Measurements from ENCODE around the gene ZNF568. TPM values are rescaled to one million over a fixed set of nuclear protein-coding genes. Genes with fewer than 3 reads are reported as not detected.

The ZNF568 gene
- total RNA-seq (10 to 100 TPM in 2 of 5 experiments, 1 to 10 TPM in 3; 8.2 to 18.0 (median 9.3) TPM), polyA plus RNA-seq (10 to 100 TPM in 1 of 2 donors, 1 to 10 TPM in 1; 9.5 to 15.1 TPM), total RNA-seq (14.5 reads per million, percentile 43 among the genes with 10 or more reads in this experiment)

DNA sequence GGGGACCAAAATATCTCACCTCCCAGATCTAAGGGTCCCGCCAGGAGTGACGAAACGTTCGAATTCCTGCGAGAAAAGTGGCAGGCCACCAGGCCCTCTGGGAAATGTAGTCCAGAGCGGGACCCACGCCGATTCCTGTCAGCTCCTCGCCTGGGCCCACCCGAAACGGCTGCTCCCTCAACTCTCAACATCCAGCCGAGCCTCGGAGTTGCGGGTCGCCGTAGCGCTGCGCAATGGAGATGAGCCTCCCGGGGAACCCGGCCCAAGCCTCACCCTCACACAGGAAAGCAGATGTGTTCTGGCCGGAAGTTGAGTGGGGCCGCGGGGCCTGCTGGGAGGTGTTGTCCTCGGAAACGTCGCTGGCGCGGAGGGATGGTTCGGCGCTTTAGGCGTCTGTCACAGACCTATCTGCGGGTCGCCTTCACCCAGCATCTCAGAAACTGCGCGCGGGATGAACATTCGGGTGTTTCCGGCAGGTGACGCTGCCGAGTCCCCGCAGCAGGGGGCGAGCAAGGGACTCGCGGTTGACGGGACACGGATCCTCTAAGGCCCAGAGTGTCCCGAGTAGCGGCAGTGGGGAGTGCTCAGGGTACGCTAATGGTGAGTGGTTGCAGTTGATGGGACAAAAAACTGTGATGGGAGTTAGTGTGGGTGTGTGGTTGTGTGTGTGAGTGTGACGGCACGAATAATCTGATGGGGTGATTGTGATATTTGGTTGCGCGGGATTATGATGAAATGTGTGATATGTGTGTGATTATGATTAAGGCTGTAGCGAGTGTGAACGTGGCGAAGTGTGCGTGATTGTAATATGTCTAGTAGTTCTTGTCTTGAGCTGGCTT is at the start of gene ZNF568, which contains the start of gene ZNF829:
TSS of gene ZNF568 (plus strand) at position 341 of the 839 bp plus-strand sequence. CDS start 6,439 bp downstream, outside the sequence.
TSS of gene ZNF829 (minus strand) at position 300 of the 839 bp plus-strand sequence. CDS start 1,124 bp downstream, outside the sequence.
- H3K4me3 Mint-ChIP-seq, result peak within 1 kb of the TSS; percentile 87 to 99 (median 95)
- H3K27ac Mint-ChIP-seq, result peak within 1 kb of the TSS; percentile 90 to 97 (median 94)
- ChIA-PET CTCF (no interaction called here), POLR2A (interaction anchor here (0.6 to 2.2 kb wide), 8 partner anchors 30 to 311 kb away, joined by 3 to 6 read pairs (median 4); partner anchors contain the start of genes ZNF382 and ZNF790)
- Histone ChIP-seq H3K27me3 (ENCODE audit: control insufficient read depth in 2 of 2, insufficient read depth in 2 of 2, low read length in 2 of 2) (no peaks in the 10 kb centered on the region), H3K9me3 (ENCODE audit: control insufficient read depth in 2 of 3, low read length in 3 of 3) (peaks cover 0 to 12% (median 0%) of the 10 kb centered on the region in 3 experiments), H3K4me3 (ENCODE audit: low read length) (peak within 1 kb of the TSS; percentile 95), H3K36me3 (ENCODE audit: control insufficient read depth in 2 of 3, insufficient read depth in 3 of 3, low read length in 3 of 3) (peaks cover 0 to 39% (median 7%) of the 10 kb centered on the region in 3 experiments), H3K27ac (ENCODE audit: low read depth, low read length) (peak within 1 kb of the TSS; percentile 94), H3K4me1 (ENCODE audit: control insufficient read depth in 2 of 2, insufficient read depth in 2 of 2, low read length in 2 of 2) (peaks cover 8 to 13% of the 10 kb centered on the region in 2 donors)
- peaks cover 22 to 77% (median 71%) of the 10 kb centered on the region in 5 donors for H3K36me3 Mint-ChIP-seq
- intact Hi-C loops (cut with micrococcal nuclease), result loop anchor here (1.0 to 10.0 kb wide), 27 partner anchors 57 to 863 kb away; partner anchors contain the start of genes ZNF345 (in 2 of the 2), ZNF382 (in 2 of the 2), ZNF461 (in 2 of the 2) and ZNF540 (in 2 of the 2)
- H3K4me1 Mint-ChIP-seq, result peaks cover 19 to 46% (median 29%) of the 10 kb centered on the region in 7 donors
- peak; percentile 97 for ATAC-seq
- peaks cover 0 to 81% (median 35%) of the 10 kb centered on the region in 11 donors for H3K9me3 Mint-ChIP-seq
- DNase-seq, result peak; percentile 78 to 96 (median 93)
- H3K27me3 Mint-ChIP-seq, result no peaks in the 10 kb centered on the region

GRCh38 chr19:36876993-36877938 is 38.9 kb upstream of the ZNF568 start:
- no peaks in the 10 kb centered on the region for H3K27me3 Mint-ChIP-seq
- H3K4me1 Mint-ChIP-seq, result peaks cover 0 to 4% (median 0%) of the 10 kb centered on the region in 7 donors
- intact Hi-C loops (cut with micrococcal nuclease), result no loop called here
- Histone ChIP-seq H3K4me3 (ENCODE audit: low read length) (peak overlapping the region; percentile 1), H3K27me3 (ENCODE audit: control insufficient read depth in 2 of 2, insufficient read depth in 2 of 2, low read length in 2 of 2) (no peaks in the 10 kb centered on the region), H3K9me3 (ENCODE audit: control insufficient read depth in 2 of 3, low read length in 3 of 3) (peaks cover 21 to 89% (median 29%) of the 10 kb centered on the region in 3 experiments), H3K4me1 (ENCODE audit: control insufficient read depth in 2 of 2, insufficient read depth in 2 of 2, low read length in 2 of 2) (no peaks in the 10 kb centered on the region), H3K27ac (ENCODE audit: low read depth, low read length) (no peak overlapping the region), H3K36me3 (ENCODE audit: control insufficient read depth in 2 of 3, insufficient read depth in 3 of 3, low read length in 3 of 3) (peaks cover 12 to 58% (median 14%) of the 10 kb centered on the region in 3 experiments)
- POLR2A ChIA-PET, result no interaction called here
- CTCF ChIA-PET, result no interaction called here
- ATAC-seq (no peak), DNase-seq (no peak)
- H3K4me3 Mint-ChIP-seq, result peak overlapping the region in 1 of 10 donors; percentile 13
- no peak overlapping the region for H3K27ac Mint-ChIP-seq
- peaks cover 41 to 70% (median 66%) of the 10 kb centered on the region in 5 donors for H3K36me3 Mint-ChIP-seq
- H3K9me3 Mint-ChIP-seq, result peaks cover 17 to 96% (median 67%) of the 10 kb centered on the region in 11 donors

GRCh38 chr19:36891768-36892357 is 24.3 kb upstream of the ZNF568 start:
- no peaks in the 10 kb centered on the region for H3K27me3 Mint-ChIP-seq
- H3K9me3 ChIP-seq (ENCODE audit: control insufficient read depth in 2 of 3, low read length in 3 of 3), result peaks cover 31 to 92% (median 70%) of the 10 kb centered on the region in 3 experiments
- H3K4me3 Mint-ChIP-seq, result no peak overlapping the region
- H3K4me1 ChIP-seq (ENCODE audit: control insufficient read depth in 2 of 2, insufficient read depth in 2 of 2, low read length in 2 of 2), result no peaks in the 10 kb centered on the region
- no peaks in the 10 kb centered on the region for H3K27me3 ChIP-seq (ENCODE audit: control insufficient read depth in 2 of 2, insufficient read depth in 2 of 2, low read length in 2 of 2)
- H3K9me3 Mint-ChIP-seq, result peaks cover 18 to 99% (median 75%) of the 10 kb centered on the region in 11 donors
- ChIA-PET CTCF (no interaction called here), POLR2A (no interaction called here)
- DNase-seq (no peak), ATAC-seq (no peak)
- H3K36me3 Mint-ChIP-seq, result peaks cover 41 to 79% (median 74%) of the 10 kb centered on the region in 5 donors
- no peak overlapping the region for H3K27ac Mint-ChIP-seq
- peaks cover 0 to 4% (median 0%) of the 10 kb centered on the region in 7 donors for H3K4me1 Mint-ChIP-seq
- peaks cover 15 to 56% (median 16%) of the 10 kb centered on the region in 3 experiments for H3K36me3 ChIP-seq (ENCODE audit: control insufficient read depth in 2 of 3, insufficient read depth in 3 of 3, low read length in 3 of 3)
- H3K27ac ChIP-seq (ENCODE audit: low read depth, low read length), result no peak overlapping the region
- intact Hi-C loops (cut with micrococcal nuclease), result no loop called here
- H3K4me3 ChIP-seq (ENCODE audit: low read length), result peak overlapping the region; percentile 15

- ChIA-PET CTCF (no interaction called here), POLR2A (no interaction called here)
- Mint-ChIP-seq H3K27ac (no peak overlapping the region), H3K36me3 (peaks cover 58 to 91% (median 85%) of the 10 kb centered on the region in 5 donors), H3K27me3 (no peaks in the 10 kb centered on the region), H3K9me3 (peaks cover 33 to 99% (median 79%) of the 10 kb centered on the region in 11 donors), H3K4me1 (peaks cover 0 to 4% (median 0%) of the 10 kb centered on the region in 7 donors), H3K4me3 (no peak overlapping the region)
- Histone ChIP-seq H3K27ac (ENCODE audit: low read depth, low read length) (no peak overlapping the region), H3K4me1 (ENCODE audit: control insufficient read depth in 2 of 2, insufficient read depth in 2 of 2, low read length in 2 of 2) (no peaks in the 10 kb centered on the region), H3K27me3 (ENCODE audit: control insufficient read depth in 2 of 2, insufficient read depth in 2 of 2, low read length in 2 of 2) (no peaks in the 10 kb centered on the region), H3K4me3 (ENCODE audit: low read length) (no peak overlapping the region), H3K36me3 (ENCODE audit: control insufficient read depth in 2 of 3, insufficient read depth in 3 of 3, low read length in 3 of 3) (peaks cover 15 to 79% (median 16%) of the 10 kb centered on the region in 3 experiments), H3K9me3 (ENCODE audit: control insufficient read depth in 2 of 3, low read length in 3 of 3) (peaks cover 27 to 89% (median 61%) of the 10 kb centered on the region in 3 experiments)
- ATAC-seq (no peak), DNase-seq (no peak)
- intact Hi-C loops (cut with micrococcal nuclease), result no loop called here
These were observed 21.2 kb upstream of the ZNF568 start for GRCh38 chr19:36894849-36895383.

DNA sequence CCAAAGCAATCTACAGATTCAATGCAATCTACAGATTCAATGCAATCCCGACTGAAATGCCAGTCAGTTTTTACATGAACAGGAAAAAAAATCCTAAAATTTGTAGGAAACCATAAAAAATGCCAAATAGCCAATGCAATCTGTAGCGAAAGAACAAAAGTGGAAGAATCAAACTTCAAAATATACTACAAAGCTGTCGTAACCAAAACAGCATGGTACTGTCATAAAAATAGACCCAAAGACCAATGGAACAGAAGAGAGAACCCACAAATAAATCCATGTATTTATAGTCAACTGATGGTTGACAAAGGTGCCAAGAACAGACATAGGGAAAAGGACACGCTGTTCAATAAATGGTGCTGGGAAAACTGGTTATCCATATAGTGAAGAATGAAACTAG is 17.7 kb upstream of the ZNF568 start:
- Histone ChIP-seq H3K4me1 (ENCODE audit: control insufficient read depth in 2 of 2, insufficient read depth in 2 of 2, low read length in 2 of 2) (no peaks in the 10 kb centered on the region), H3K27ac (ENCODE audit: low read depth, low read length) (no peak overlapping the region), H3K4me3 (ENCODE audit: low read length) (peak overlapping the region; percentile 11), H3K9me3 (ENCODE audit: control insufficient read depth in 2 of 3, low read length in 3 of 3) (peaks cover 6 to 79% (median 44%) of the 10 kb centered on the region in 3 experiments), H3K36me3 (ENCODE audit: control insufficient read depth in 2 of 3, insufficient read depth in 3 of 3, low read length in 3 of 3) (peaks cover 4 to 75% (median 11%) of the 10 kb centered on the region in 3 experiments), H3K27me3 (ENCODE audit: control insufficient read depth in 2 of 2, insufficient read depth in 2 of 2, low read length in 2 of 2) (no peaks in the 10 kb centered on the region)
- ATAC-seq (no peak), DNase-seq (no peak)
- H3K4me1 Mint-ChIP-seq, result peaks cover 0 to 4% (median 0%) of the 10 kb centered on the region in 7 donors
- no peaks in the 10 kb centered on the region for H3K27me3 Mint-ChIP-seq
- peaks cover 29 to 98% (median 72%) of the 10 kb centered on the region in 11 donors for H3K9me3 Mint-ChIP-seq
- POLR2A ChIA-PET, result no interaction called here
- H3K36me3 Mint-ChIP-seq, result peaks cover 48 to 92% (median 86%) of the 10 kb centered on the region in 5 donors
- intact Hi-C loops (cut with micrococcal nuclease), result no loop called here
- no peak overlapping the region for H3K27ac Mint-ChIP-seq
- CTCF ChIA-PET, result no interaction called here
- no peak overlapping the region for H3K4me3 Mint-ChIP-seq
